Stimulated activated CD8-positive, alpha-beta memory T cell treated with anti-CD3 and anti-CD28 coated beads, Interleukin-7, amount 100 ng/mL, for 4 hours (primary cell): Measurements from ENCODE around the gene RPL22L1.
A peak's percentile ranks its signal among the peaks of the same experiment; 100 is the strongest.
"Not testable (repeated sequence)": the region's sequence is repeated elsewhere in the genome, so short reads cannot be mapped to it uniquely, and the experiment has no call there.

Experiments used
- DNase-seq, 2 donors: peaks; one replicate each; pipeline ENCODE4 v3.0.0-alpha.2; 2020; ENCODE audit warnings: low read depth in 2 of 2

The RPL22L1 gene

DNA sequence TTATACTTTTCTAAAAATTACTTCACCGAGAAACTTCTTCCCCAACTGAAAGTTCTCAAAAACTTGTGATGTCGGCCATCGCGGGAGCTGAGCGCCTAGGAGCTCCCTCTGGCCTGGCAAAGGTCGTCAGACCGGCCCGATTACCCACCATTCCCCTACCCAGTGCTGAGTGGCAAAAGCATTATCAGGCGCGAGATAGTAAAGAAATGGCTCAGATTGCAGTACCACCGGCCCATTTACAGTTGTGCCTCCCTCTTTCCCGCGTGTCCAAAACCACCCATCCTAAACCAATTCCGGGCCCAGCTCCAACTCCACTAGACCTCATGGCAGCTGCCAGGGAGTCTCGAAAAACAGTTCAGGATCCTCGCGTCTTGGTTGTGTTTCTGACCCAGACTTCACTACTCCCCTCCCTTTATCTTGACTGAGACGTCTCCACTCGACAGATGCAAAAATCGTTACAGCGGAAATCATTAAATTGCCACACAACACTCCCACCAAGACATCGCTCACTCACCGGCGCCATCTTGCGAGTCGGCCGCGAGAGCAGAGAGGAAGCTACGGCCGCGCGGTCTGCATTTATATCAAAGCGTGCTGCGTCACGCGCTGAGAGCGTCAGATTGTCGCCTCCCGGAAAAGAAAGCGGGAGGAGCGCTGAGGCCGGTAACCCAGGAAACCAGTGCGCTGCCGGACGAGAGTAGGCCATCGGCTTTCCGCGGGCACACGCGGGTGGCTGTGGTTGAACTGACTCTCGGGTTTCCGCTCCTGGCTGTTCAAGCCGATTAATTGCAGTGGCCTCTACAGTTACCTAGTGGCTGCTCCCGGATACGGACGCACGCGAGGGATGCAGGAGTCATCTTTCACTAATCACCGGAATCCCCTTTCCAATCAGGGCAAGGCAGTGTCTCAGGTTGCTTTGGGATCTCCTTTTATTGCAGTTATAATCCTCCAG is at the start of gene RPL22L1:
TSS of gene RPL22L1 (minus strand) at position 551 of the 949 bp plus-strand sequence. CDS start at position 523, 28 bp downstream.
- DNase-seq = peak; percentile 88 to 90

DNA sequence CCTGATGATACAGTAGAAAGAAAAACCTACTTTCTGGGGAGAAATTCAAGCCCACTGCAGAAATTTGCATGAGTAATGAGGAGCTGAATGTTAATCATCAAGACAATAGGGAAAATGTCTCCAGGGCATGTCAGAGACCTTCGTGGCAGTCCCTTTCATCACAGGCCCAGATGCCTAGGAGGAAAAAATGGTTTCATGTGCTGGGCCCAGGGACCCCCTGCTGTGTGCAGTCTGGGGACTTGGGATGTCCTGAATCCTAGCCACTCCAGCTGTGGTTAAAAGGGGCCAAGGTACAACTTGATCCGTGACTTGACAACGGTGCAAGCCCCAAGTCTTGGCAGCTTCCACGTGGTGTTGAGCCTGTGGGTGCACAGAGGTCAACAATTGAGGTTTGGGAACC is 48.7 kb upstream of the RPL22L1 start:
- DNase-seq = no peak

DNA sequence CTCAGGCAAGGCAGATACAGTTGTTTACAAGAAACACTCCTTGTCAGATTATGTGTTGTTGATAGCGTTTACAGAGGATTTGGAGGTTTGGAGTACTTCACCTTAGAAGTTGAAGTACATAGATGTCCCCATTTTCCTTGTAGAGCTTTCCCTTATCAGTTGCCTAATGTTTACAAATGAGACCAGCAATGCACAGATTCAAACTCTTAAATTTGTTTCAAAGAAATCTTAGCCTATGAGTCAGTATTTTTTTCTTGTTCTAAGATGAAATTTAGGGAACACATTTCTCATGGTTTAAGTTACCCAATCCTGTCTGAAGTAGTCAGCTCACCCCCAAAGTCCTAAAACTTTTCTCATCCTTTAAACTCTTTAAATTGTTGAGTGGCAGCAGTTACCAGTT is 44.7 kb upstream of the RPL22L1 start:
- DNase-seq = no peak

DNA sequence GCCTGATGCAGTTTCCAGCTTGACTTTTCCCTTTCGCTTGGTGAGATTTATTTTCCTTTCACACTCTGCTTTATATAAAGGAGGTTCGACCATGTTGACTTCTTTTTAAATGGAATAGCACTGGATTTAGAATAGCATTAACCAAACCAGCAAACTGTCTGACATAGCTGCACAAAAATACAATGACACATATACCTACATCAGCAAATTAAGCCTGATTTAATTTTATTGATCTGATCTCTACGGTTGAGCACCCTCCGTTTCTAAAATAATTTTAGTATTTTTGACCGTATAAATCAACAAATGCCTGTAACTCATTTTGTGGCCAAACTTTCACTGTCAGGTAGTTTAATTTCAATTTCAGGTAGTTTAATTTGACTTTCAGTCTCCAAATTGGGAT is 44.2 kb upstream of the RPL22L1 start:
- DNase-seq = no peak

DNA sequence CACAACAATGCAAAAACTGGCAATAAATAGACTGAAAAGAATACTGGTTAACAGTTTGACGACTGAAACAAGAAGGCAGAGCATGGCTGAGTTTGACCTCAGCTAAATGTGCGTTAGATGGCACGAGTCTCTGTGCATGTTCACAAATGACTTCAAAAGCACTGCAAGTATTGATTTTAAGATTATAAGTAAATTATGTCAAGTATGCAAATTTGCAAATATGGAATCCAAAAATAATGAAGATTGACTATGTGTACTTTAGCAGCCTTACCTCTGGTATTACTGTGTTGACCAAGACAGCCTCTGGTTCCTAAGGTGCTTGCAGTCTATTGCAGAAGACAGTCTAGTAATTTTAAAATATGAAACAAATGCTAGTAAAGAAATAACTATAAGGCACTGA is 41.1 kb upstream of the RPL22L1 start:
- no peak for DNase-seq

DNA sequence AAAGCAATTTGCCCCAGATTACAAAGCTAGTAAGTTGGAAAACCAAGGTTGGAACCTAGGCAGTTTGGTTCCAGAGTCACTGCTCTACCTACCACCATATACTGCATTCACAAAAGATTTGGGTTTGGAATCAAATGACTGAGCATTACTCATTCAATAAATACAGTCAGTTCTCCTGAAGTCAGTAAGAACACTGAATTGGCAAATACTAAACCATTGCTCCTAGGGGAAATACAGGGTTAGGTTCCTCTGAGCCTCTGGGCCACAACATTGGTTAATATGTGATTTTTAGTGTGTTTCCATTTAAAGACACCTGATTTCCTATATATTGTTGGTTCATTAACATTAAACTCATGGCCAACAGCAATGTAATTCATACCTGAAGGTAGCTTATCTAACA is 40.5 kb upstream of the RPL22L1 start:
- no peak for DNase-seq

DNA sequence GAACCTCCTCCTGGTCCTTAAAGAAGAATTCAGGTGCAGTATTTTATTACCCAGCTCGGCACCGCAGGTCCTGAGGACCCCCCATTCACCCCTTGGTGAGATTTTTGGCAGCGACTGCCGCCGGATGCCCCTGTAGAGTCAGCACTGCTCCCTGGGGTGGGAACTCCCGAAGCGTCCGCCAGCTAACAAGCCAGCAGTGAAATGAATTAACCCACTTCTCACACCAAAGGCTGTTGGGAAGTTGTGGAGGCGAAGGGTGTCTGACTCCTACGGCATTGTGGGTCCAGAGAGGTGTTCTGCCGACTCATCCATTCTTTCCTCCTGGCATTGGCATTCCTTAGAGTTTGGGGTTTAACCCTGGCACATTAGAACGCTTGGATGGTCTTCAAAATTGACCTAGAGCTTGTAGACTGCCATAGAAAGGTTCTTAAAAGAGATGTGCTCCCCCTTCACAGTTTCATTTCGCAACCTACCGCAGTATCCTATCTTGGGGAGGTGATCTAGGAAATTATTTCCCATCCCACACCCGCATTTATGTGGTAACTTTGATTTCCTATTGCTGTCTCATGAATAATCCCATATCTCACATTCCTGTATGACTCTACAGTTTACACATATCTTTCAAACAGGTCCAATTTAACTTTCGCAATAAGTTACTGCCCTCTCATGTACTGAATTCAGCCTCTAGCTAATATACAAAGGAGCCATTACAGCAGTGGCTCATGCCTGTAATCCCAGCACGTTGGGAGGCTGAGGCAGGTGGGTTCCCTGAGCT is 39.3 kb upstream of the RPL22L1 start:
- DNase-seq = no peak

DNA sequence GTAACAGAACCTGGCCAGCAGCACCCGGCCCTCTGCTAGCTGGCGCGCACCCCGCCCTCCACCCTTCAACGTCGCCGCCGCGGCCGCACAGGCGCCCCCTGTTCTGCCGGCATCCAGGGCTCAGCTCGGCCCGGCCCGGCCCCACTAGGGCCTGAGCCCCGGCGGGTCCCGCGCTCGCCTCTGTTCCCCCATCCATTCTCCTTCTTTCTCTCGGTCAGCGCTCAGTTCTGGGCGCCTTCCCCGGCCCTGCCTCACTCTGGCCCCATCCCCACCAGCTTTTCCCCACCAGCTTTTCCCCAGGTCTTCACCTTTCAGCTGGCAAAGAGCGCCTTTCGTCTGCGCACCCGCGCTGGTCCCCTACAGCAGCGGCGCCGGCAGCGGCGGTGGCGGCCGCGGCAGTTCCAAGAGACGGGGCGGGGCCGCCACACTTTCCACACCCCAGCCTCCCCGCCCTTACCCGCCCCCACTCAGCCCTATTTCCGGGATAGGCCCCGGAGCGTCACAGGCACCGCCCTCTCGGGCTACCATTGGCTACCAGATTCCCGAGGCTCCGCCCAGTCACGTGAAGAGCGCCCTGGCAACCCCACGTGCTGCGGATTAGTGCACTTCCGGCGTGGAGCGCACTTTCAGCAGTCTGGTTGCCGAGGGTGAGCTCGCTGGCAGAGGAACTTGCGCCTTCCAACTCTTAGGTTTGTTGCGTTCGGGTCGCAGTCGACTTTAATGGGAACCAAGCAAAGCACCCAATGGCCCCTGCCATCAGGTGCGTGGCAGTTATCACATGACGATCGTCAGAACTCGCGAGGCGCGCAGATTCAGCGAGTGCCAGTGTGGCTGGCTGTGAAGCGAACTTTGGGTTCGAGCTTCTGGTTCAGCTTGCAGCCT is 38.5 kb upstream of the RPL22L1 start, which contains the start of gene EIF5A2:
TSS of gene EIF5A2 (minus strand) at position 403 of the 882 bp plus-strand sequence. CDS start 831 bp downstream, outside the sequence.
- DNase-seq = peak; percentile 94

DNA sequence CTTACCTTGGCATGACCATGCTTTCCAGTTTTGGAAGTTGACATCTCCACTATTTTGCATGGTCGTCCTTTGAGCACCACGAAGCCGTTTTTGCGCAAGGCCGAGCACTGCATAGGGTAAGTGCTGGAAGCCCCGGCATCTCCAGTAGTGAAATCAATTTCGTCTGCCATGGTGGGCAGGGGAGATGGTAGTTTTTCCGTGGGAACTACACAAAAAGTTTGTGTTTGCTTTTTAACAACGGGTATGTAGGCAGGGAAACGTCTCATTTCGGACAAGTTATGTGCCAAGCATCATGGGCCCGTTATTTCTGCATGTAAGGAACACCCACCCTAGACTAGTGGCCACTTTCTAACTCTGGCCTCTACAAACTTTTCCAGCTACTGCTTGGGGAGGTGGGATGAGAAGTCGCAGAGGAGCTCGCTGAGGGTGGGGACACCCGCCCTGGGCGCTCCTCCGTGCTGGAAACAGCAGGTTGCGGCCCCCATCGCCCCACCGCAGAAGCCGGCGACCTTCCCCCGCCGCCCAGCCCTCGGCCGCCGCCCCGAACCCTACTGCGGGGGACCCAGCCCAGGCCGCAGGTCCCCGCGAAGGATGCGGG is 37.7 kb upstream of the RPL22L1 start:
- no peak for DNase-seq

DNA sequence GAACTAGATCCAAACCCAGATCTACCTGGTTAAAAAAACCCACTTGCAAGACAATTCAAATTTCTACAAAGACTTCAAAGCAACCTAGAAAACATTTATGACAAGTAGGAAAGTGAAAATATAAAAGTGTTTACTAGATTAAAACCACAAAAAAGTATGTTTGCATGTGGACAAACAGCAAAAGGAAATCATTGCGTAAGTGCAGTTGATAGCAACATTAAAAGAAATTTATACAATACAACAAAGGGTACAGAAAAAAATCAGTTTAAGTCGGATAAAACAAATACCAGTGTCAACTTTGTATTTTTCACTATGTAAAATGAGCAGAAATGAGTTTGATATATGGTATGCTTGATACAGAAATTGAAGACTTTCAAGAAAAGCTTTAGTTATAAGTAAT is 35.9 kb upstream of the RPL22L1 start:
- no peak for DNase-seq

DNA sequence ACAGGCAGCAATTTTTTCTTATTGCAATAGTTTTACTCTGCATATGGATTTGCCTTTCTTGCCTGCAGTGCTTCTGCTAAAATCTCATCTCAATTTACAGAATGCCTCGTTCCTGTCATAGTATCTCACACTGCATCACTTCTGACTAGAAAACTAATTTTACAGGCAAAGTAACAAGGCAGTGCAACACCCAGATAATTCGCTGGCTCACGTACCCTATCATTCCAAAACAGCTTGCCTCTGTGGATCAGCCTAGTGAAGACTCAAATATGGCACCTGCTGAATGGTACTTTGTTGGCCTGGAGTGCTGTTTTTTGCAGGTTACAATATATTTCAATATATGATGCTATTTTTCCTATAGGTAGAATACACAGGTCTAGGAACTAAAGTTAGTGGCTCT is 33.1 kb upstream of the RPL22L1 start:
- DNase-seq = no peak

DNA sequence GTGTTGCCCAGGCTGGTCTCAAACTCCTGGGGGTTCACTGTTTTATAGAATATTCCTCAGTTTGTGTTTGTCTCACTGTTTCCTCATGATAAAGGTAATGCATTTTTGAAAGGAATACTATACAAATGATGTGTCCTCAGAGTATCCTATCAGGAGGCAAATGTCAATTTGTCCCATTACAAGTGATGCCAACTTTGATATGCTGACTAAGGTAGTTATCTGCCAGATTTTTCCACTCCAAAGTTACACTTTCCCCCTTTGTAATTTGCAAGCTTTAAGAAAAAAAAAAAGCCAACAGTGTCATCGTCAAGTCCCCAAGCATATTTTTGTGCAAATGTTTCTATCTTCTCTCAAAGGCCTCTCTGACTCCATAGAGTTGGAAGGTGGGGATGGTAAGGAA is 29.5 kb upstream of the RPL22L1 start:
- no peak for DNase-seq

DNA sequence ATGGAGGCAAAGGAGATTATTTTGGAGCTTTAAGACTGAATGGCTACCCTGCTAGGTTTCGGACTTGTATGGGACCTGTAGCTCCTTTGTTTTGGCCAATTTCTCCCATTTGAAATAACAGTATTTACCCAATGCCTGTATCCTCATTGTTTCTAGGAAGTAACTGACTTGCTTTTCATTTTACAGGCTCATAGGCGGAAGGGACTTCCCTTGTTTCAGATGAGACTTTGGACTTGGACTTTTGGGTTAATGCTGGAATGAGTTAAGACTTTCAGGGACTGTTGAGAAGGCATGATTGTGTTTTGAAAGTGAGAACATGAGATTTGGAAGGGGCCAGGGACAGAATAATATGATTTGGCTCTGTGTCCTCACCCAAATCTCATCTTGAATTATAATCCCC is 28.0 kb upstream of the RPL22L1 start:
- DNase-seq = no peak

DNA sequence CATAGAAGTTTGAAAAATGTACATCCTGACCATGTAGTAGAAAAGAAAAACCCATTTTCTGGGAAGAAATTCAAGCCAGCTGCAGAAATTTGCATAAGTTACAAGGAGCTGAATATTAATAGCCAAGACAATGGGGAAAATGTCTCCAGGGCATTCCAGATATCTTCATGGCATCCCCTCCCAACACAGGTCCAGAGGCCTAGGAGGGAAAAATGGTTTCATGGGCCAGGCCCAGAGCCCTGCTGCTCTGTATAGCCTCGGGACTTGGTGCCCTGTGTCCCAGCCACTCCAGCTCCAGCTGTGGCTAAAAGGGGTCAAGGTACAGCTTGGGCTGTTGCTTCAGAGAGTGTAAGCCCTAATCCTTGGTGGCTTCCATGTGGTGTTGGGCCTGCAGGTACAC is 27.2 kb upstream of the RPL22L1 start:
- not testable (repeated sequence) for DNase-seq

DNA sequence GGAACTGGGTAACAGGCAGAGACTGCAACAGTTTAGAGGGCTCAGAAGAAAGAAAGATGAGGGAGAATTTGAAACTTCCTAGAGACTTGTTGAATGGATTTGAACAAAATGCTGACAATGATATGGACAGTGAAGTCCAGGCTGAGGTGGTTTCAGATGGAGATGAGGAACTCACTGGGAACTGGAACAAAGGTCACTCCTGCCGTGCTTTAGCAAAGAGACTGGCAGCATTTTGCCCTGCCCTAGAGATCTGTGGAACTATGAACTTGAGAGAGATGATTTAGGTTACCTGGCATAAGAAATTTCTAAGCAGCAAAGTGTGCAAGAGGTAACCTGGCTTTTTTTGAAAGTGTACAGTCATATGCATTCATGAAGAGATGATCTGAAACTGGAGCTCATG is 26.8 kb upstream of the RPL22L1 start:
- DNase-seq = no peak

DNA sequence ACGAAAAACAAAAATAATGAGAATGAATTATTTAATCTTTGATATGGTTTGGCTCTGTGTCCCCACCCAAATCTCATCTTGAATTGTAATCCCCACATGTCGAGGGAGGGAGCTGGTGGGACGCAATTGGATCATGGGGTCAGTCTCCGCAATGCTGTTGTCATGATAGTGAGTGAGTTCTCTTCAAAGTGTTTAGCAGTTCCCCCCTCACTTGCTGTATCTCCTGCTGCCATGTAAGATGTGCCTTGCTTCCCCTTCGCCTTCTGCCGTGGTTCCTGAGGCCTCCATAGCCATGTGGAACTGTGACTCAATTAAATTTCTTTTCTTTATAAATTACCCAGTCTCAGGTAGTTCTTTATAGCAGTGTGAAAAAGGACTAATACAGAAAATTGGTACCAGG is 26.3 kb upstream of the RPL22L1 start:
- not testable (repeated sequence) for DNase-seq

DNA sequence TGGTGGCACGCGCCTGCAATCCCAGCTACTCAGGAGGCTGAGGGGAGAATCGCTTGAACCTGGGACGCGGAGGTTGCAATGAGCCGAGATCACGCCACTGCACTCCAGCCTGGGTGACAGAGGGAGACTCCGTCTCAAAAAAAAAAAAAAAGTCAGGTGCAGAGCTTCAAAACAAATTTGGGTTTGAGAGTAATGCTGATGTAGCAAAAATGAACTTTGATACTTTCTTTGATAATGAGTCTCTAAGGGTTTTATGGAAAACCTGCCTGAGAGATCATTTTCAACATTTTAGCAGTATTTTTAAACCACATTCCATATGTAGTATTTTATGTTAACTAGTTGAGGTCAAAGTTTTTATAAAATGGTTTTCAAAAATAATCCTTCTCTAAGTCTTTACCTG is 23.9 kb upstream of the RPL22L1 start:
- no peak for DNase-seq

DNA sequence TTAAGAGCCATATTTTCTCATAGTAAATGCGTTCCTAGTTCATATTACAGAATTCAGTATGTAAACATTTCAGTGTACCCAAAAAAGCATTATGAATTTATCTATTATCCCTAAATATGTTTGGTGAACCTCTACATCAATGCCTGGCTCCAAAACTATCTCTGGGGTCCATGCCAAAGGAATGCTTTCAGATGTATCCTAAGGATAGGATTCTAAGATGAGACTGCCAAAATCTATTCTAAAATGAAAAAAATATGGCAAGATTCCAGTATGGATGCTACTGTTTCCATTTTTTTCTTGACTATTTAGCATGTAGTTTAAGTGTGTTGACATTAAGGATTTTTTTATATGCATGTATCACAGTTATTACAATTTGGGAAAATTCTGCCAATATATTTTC is 19.6 kb upstream of the RPL22L1 start:
- DNase-seq = no peak

DNA sequence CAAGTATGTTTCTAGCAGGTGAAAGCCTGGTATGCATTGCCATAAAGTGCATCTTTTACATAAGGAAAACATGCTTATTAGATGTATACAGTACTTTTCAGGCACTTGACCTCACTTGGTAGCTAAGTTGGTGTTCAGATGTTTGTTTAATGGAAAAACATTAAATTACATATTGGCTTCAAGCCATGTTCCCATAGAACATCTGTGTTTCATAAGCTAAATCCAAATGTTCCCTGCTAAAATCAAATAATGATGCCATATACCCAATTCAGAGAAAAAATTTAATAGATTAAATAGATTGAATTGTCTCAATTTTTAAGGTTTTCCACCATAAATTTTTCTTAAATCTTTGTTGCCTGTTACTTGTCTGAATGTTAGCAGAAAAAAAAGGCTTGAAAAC is 19.1 kb upstream of the RPL22L1 start:
- DNase-seq = no peak

DNA sequence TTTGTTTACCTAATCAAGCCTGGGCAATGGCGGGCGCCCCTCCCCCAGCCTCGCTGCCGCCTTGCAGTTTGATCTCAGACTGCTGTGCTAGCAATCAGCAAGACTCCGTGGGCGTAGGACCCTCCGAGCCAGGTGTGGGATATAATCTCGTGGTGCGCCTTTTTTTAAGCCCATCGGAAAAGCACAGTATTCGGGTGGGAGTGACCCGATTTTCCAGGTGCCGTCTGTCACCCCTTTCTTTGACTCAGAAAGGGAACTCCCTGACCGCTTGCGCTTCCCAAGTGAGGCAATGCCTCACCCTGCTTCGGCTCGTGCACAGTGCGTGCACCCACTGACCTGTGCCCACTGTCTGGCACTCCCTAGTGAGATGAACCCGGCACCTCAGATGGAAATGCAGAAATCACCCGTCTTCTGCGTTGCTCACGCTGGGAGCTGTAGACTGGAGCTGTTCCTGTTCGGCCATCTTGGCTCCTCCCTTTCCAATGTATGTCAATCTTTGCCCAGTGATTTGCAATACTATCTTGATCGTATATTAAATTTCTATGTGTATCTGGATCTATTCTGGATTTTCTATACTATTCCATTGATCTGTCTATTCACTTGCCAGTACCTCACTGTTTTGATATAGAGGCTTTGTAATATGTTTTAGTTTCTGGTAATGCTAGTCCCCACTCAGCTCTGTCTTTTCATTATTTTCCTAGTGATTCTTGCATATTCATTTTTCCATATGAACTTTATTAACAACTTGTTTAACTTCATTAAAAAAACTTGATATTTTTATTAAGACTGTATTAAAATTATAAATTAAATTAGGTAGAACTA is 14.3 kb upstream of the RPL22L1 start:
- not testable (repeated sequence) for DNase-seq
